Smooth muscle cell (in vitro differentiated cells): ENCODE measurements around the gene VPS41. TPM values are rescaled to one million over a fixed set of nuclear protein-coding genes. Genes with fewer than 3 reads are reported as not detected.

Source experiments
- DNase-seq: peaks from one replicate; lab custom pipeline; 2025; ENCODE audit not compliant: unreplicated experiment; lab: John Stamatoyannopoulos, UW
- H2AFZ ChIP-seq: fragments of 200-600 bp; sonication (generic); 2 replicates; pipeline ENCODE4 v1.6.0; 2016; ENCODE audit warnings: antibody characterized with exemption, low read depth, mild to moderate bottlenecking
- H3F3A ChIP-seq: fragments of 200-600 bp; sonication (generic); 2 replicates; pipeline ENCODE4 v1.6.0; 2017; ENCODE audit warnings: antibody characterized with exemption, low read depth
- H3K27ac ChIP-seq: fragments of 200-600 bp; sonication (generic); 2 replicates; pipeline ENCODE4 v1.5.1; 2016; ENCODE audit warnings: low read depth, mild to moderate bottlenecking
- H3K27me3 ChIP-seq: fragments of 200-600 bp; sonication (generic); 2 replicates; pipeline ENCODE4 v1.6.1; 2016; ENCODE audit warnings: low read depth, mild to moderate bottlenecking
- H3K36me3 ChIP-seq: fragments of 200-600 bp; sonication (generic); 2 replicates; pipeline ENCODE4 v1.5.1; 2016; ENCODE audit warnings: low read depth
- H3K4me1 ChIP-seq: fragments of 200-600 bp; sonication (generic); 2 replicates; pipeline ENCODE4 v1.5.1; 2016; ENCODE audit warnings: low read depth
- H3K4me2 ChIP-seq: fragments of 200-600 bp; sonication (generic); 2 replicates; pipeline ENCODE4 v1.6.0; 2016; ENCODE audit warnings: mild to moderate bottlenecking
- H3K4me3 ChIP-seq: fragments of 200-600 bp; sonication (generic); 2 replicates; pipeline ENCODE4 v1.5.1; 2016; ENCODE audit warnings: mild to moderate bottlenecking
- H3K79me2 ChIP-seq: fragments of 200-600 bp; sonication (generic); 2 replicates; pipeline ENCODE4 v1.6.0; 2016; ENCODE audit warnings: low read depth, mild to moderate bottlenecking
- H3K9ac ChIP-seq: fragments of 200-600 bp; sonication (generic); 2 replicates; pipeline ENCODE4 v1.6.0; 2016; ENCODE audit warnings: low read depth
- H3K9me3 ChIP-seq: fragments of 200-600 bp; sonication (generic); replicated peaks from 2 replicates; pipeline ENCODE4 v1.5.1; 2016; ENCODE audit warnings: low read depth
- H4K20me1 ChIP-seq: fragments of 200-600 bp; sonication (generic); 2 replicates; pipeline ENCODE4 v1.6.0; 2016; ENCODE audit warnings: low read depth
- CTCF ChIP-seq: fragments of 200-600 bp; sonication (generic); IDR thresholded peaks from 2 replicates; pipeline ENCODE4 v1.5.1; 2017; ENCODE audit warnings: borderline replicate concordance, mild to moderate bottlenecking, antibody characterized with exemption; ENCODE audit not compliant: insufficient read depth, poor library complexity, severe bottlenecking
- WGBS: methylation state at CpG from one replicate; pipeline ENCODE4 v1.1.7; 2016; ENCODE audit warnings: low lambda C conversion rate; 5-methylcytosine and 5-hydroxymethylcytosine counted together
- polyA plus RNA-seq: library from polyadenylated mRNA; unstranded; fragments of >200 nt; fragmentation: Nextera tagmentation; extraction: Ambion mirVana; gene quantifications from 2 replicates; pipeline ENCODE4 v1.2.1, GENCODE V29; 2016
- total RNA-seq: library from RNA; depleted of rRNA; stranded (reverse); fragments of >200 nt; gene quantifications from 2 replicates; pipeline ENCODE4 v1.2.3, GENCODE V29; 2014

Gene VPS41
- total RNA-seq: 39.7 and 51.0 TPM in 2 replicates
- polyA plus RNA-seq: 22.1 and 31.5 TPM in 2 replicates

DNA sequence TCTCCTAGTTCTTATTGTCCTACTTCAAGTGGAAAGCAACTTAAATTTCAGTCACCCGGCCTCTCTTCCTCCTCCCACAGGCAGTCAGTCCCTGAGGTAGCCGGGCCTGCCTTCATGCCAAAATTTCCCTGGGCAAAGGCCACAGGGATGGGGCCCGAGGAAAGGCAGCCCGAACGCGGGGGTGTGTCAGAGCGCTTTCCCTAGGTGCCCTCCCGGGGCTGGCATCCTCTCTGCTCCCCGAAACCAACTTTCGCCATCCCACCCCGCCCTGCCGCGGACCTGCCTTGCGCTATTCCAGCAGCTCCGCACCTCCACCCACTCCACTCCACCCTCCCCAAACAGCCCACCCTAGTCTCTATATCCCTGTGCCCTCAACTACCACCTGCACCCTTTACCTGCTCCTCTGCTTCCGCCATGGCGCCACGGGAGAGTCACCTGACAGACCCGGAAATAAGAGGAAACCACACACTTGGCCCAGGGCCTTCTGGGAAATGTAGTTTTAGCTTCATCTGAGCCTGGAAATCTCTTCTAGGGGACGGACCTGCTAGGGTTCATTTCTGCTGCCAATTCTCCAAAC is at the start of gene VPS41:
TSS of gene VPS41 (minus strand) at position 433 of the 577 bp plus-strand sequence. CDS start at position 416, 17 bp downstream.
- H3K9me3 ChIP-seq: no peaks in the 10 kb centered on the region
- peak within 1 kb of the TSS; percentile 83 for H3K4me3 ChIP-seq
- peaks cover 26% of the 10 kb centered on the region for H4K20me1 ChIP-seq
- H3K79me2 ChIP-seq: peaks cover 19% of the 10 kb centered on the region
- TF ChIP-seq CTCF: no peak
- H3K27ac ChIP-seq: no peak within 1 kb of the TSS
- H3K4me2 ChIP-seq: peak within 1 kb of the TSS; percentile 93
- peak within 1 kb of the TSS; percentile 81 for H2AFZ ChIP-seq
- no peaks in the 10 kb centered on the region for H3F3A ChIP-seq
- H3K27me3 ChIP-seq: no peaks in the 10 kb centered on the region
- DNase-seq: peak; percentile 2
- WGBS: 3% methylated on average over 20 of the region's 20 CpGs
- no peaks in the 10 kb centered on the region for H3K36me3 ChIP-seq
- peaks cover 8% of the 10 kb centered on the region for H3K4me1 ChIP-seq
- peak within 1 kb of the TSS; percentile 59 for H3K9ac ChIP-seq

DNA sequence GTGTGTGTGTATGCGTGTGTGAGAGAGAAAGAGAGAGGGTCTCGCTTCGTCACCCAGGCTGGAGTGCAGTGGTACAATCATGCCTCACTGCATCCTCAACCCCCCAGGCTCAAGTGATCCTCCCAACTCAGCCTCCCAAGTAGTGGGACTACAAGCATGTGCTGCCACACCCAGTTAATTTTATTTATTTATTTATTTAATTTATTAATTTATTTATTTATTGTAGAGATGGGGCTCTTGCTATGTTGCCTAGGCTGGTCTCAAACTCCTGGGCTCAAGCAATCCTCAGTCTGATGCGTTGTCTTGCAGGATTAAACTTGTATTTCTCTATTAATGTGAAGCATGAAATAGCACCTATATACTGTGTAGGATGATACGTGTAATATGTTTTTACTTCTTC is 46.9 kb upstream of the VPS41 start:
- no peaks in the 10 kb centered on the region for H3F3A ChIP-seq
- H4K20me1 ChIP-seq: no peaks in the 10 kb centered on the region
- WGBS: 75% methylated on average over 5 of the region's 5 CpGs
- TF ChIP-seq CTCF: no peak
- no peak overlapping the region for H2AFZ ChIP-seq
- no peak overlapping the region for H3K4me3 ChIP-seq
- H3K4me1 ChIP-seq: peaks cover 2% of the 10 kb centered on the region
- no peak for DNase-seq
- no peak overlapping the region for H3K4me2 ChIP-seq
- H3K27me3 ChIP-seq: no peaks in the 10 kb centered on the region
- H3K9me3 ChIP-seq: no peaks in the 10 kb centered on the region
- no peak overlapping the region for H3K27ac ChIP-seq
- no peaks in the 10 kb centered on the region for H3K79me2 ChIP-seq
- no peak overlapping the region for H3K9ac ChIP-seq
- H3K36me3 ChIP-seq: no peaks in the 10 kb centered on the region

DNA sequence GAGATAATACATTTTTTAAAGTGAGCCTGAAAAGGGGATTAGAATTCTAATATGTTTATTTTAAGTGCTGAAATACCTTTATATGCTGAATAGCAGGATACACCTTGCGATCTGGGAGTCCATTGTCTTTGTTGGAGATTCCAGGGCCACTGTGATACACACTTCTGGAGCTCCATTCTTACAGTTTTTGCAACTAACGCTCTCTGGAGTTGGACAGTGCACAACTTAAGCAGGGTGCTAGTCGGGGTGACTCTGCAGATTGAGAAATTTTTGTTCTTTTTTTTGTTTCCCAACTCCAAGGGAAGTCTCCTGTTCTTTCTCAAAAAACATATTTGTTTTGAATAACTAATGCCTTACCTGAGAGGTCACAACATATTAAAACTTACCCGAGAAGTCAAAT is 45.0 kb upstream of the VPS41 start:
- peaks cover 4% of the 10 kb centered on the region for H3K4me1 ChIP-seq
- H3K9ac ChIP-seq: no peak overlapping the region
- TF ChIP-seq CTCF: no peak
- no peak for DNase-seq
- H4K20me1 ChIP-seq: no peaks in the 10 kb centered on the region
- 91% methylated on average over 4 of the region's 4 CpGs for WGBS
- H3K4me3 ChIP-seq: no peak overlapping the region
- H3K36me3 ChIP-seq: no peaks in the 10 kb centered on the region
- H3K27ac ChIP-seq: no peak overlapping the region
- H3K27me3 ChIP-seq: no peaks in the 10 kb centered on the region
- H3F3A ChIP-seq: no peaks in the 10 kb centered on the region
- H3K4me2 ChIP-seq: no peak overlapping the region
- no peak overlapping the region for H2AFZ ChIP-seq
- no peaks in the 10 kb centered on the region for H3K79me2 ChIP-seq
- no peaks in the 10 kb centered on the region for H3K9me3 ChIP-seq

DNA sequence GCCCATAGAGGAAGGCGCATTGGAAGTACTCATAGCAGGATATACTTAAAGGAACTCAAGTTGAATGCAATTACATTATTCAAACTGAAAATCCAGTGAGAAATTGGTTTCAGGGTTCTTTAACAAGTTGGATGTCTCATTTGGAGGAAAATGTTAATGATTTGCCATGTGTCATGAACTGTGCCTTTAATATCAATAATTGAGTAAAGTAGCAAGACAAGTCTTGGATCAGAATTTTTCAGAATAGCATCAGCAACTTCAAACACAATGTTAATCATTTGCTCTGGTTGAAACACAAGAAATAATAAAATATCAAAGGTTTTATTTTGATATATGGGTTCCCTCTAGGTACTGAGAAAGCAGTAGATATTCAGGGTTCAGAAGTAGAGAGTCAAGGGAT is 44.2 kb upstream of the VPS41 start:
- WGBS: 96% methylated on average over 1 of the region's 1 CpG
- Histone ChIP-seq H3K27me3 (no peaks in the 10 kb centered on the region), H3F3A (no peaks in the 10 kb centered on the region), H3K9ac (no peak overlapping the region), H3K27ac (no peak overlapping the region), H3K9me3 (no peaks in the 10 kb centered on the region), H3K4me2 (no peak overlapping the region), H3K4me1 (peaks cover 4% of the 10 kb centered on the region), H3K4me3 (no peak overlapping the region), H4K20me1 (no peaks in the 10 kb centered on the region), H3K79me2 (no peaks in the 10 kb centered on the region), H2AFZ (no peak overlapping the region), H3K36me3 (no peaks in the 10 kb centered on the region)
- no peak for DNase-seq
- TF ChIP-seq CTCF: no peak
